B cell (primary cell): ENCODE measurements around the gene LEMD2. TPM values are rescaled to one million over a fixed set of nuclear protein-coding genes. Genes with fewer than 3 reads are reported as not detected.

Experiments used
- ATAC-seq: fragments of 200-7000 bp; cut with Tn5 transposase; one replicate; pipeline ENCODE4 v1.10.0; 2021; ENCODE audit warnings: low read depth, mild to moderate bottlenecking, moderate number of reproducible peaks, moderate library complexity
- CTCF ChIA-PET: fragments of 350-600 bp; sonication (Branson Sonifier 250); formaldehyde crosslinking; loops from one replicate; lab custom pipeline; 2021; ENCODE audit warnings: antibody characterized with exemption, inconsistent platforms; lab: Charles Lee
- POLR2A ChIA-PET: fragments of 350-600 bp; sonication (Branson Sonifier 250); formaldehyde crosslinking; loops from one replicate; lab custom pipeline; 2021; ENCODE audit warnings: antibody characterized with exemption; lab: Charles Lee
- DNase-seq: peaks from one replicate; pipeline ENCODE4 v3.0.0; 2013
- H2AFZ ChIP-seq: 2 replicates; pipeline ENCODE4 v1.6.1; 2012; ENCODE audit warnings: mild to moderate bottlenecking, low read depth, low read length; ENCODE audit not compliant: insufficient read depth, poor library complexity, severe bottlenecking
- H3K27ac ChIP-seq, 2 donors: 1 replicate in 1 of 2; 2 replicates in 1 of 2; pipeline ENCODE4 v1.5.1; 2012 to 2013; ENCODE audit warnings: low read length in 2 of 2, mild to moderate bottlenecking in 2 of 2, moderate library complexity in 1 of 2
- H3K27me3 ChIP-seq, 4 experiments: fragments of 200-600 bp in 1 of 4; sonication (generic) in 1 of 4; replicated peaks in 1 of 4; 1 replicate in 2 of 4; 2 replicates in 2 of 4; pipeline versions ENCODE4 v1.6.1 to v1.7.0; 2013 to 2016; ENCODE audit warnings: low read length in 3 of 4, mild to moderate bottlenecking in 2 of 4, mixed read lengths in 1 of 4, moderate library complexity in 1 of 4; ENCODE audit not compliant: insufficient read depth in 4 of 4, control insufficient read depth in 3 of 4; ENCODE audit errors: control extremely low read depth in 1 of 4
- H3K36me3 ChIP-seq, 2 experiments: replicated peaks in 1 of 2; 1 replicate in 1 of 2; 2 replicates in 1 of 2; pipeline versions ENCODE4 v1.6.1 to v1.7.1; 2013; ENCODE audit warnings: low read length in 1 of 2; ENCODE audit not compliant: insufficient read depth in 2 of 2, control insufficient read depth in 1 of 2; ENCODE audit errors: control extremely low read depth in 1 of 2, extremely low read depth in 1 of 2
- H3K4me1 ChIP-seq, 2 donors: fragments of 200-600 bp in 1 of 2; sonication (generic) in 1 of 2; 1 replicate in 1 of 2; 2 replicates in 1 of 2; pipeline versions ENCODE4 v1.5.1 to v1.6.1; 2013 to 2017; ENCODE audit warnings: low read length in 2 of 2; ENCODE audit not compliant: control insufficient read depth in 2 of 2, insufficient read depth in 2 of 2
- H3K4me2 ChIP-seq: replicated peaks from 2 replicates; pipeline ENCODE3; 2012; ENCODE audit warnings: mild to moderate bottlenecking, low read depth, low read length; ENCODE audit not compliant: poor library complexity, severe bottlenecking
- H3K4me3 ChIP-seq, 5 experiments: fragments of 200-600 bp in 1 of 5; sonication (generic) in 1 of 5; 1 replicate in 3 of 5; 2 replicates in 2 of 5; pipeline versions ENCODE4 v1.5.1 to v1.7.0; 2011 to 2016; ENCODE audit warnings: low read length in 4 of 5, mild to moderate bottlenecking in 4 of 5, low read depth in 2 of 5, control low read depth in 1 of 5, moderate library complexity in 1 of 5; ENCODE audit not compliant: insufficient read depth in 1 of 5; ENCODE audit errors: control extremely low read depth in 1 of 5, extremely low read depth in 1 of 5
- H3K79me2 ChIP-seq: fragments of 200-600 bp; sonication (generic); one replicate; pipeline ENCODE4 v1.6.0; 2016; ENCODE audit warnings: low read length; ENCODE audit not compliant: control insufficient read depth, insufficient read depth
- H3K9ac ChIP-seq: fragments of 200-600 bp; sonication (generic); 2 replicates; pipeline ENCODE4 v1.6.1; 2017; ENCODE audit warnings: mild to moderate bottlenecking, low read length, moderate library complexity
- H3K9me3 ChIP-seq, 3 donors: one replicate each; pipeline versions ENCODE4 v1.6.1 to v1.7.1; 2013; ENCODE audit warnings: low read length in 2 of 3; ENCODE audit not compliant: control insufficient read depth in 2 of 3, insufficient read depth in 1 of 3; ENCODE audit errors: control extremely low read depth in 1 of 3
- H4K20me1 ChIP-seq: 2 replicates; pipeline ENCODE4 v1.6.0; 2012; ENCODE audit warnings: mild to moderate bottlenecking, low read length; ENCODE audit not compliant: insufficient read depth, control insufficient read depth, poor library complexity, severe bottlenecking
- H3K27ac Mint-ChIP-seq: one replicate; pipeline ENCODE4 v1.8.0; 2021; ENCODE audit warnings: mixed read lengths
- H3K27me3 Mint-ChIP-seq: one replicate; pipeline ENCODE4 v1.8.0; 2021; ENCODE audit warnings: mixed read lengths
- H3K4me1 Mint-ChIP-seq: one replicate; pipeline ENCODE4 v1.8.0; 2021; ENCODE audit warnings: mixed read lengths
- H3K4me3 Mint-ChIP-seq: one replicate; pipeline ENCODE4 v1.8.0; 2021; ENCODE audit warnings: mixed read lengths
- H3K9me3 Mint-ChIP-seq: one replicate; pipeline ENCODE4 v1.8.0; 2022; ENCODE audit warnings: mixed read lengths; ENCODE audit not compliant: insufficient read depth
- EZH2 ChIP-seq: IDR thresholded peaks from 2 replicates; pipeline ENCODE4 v1.6.1; 2012; ENCODE audit warnings: borderline replicate concordance, low read depth, mild to moderate bottlenecking, moderate library complexity, low read length; ENCODE audit not compliant: insufficient read depth, poor library complexity, severe bottlenecking
- WGBS: methylation state at CpG from one replicate; pipeline ENCODE4 v1.1.5; 2013; ENCODE audit warnings: missing lambda C conversion rate; ENCODE audit not compliant: insufficient coverage; 5-methylcytosine and 5-hydroxymethylcytosine counted together
- intact Hi-C: fragments of 100-400 bp; cut with micrococcal nuclease; formaldehyde crosslinking; loops from one replicate; pipeline ENCODE4 v1.10.0; 2022
- polyA plus RNA-seq: library from polyadenylated mRNA; depleted of rRNA; stranded (reverse); fragments of >200 nt; gene quantifications from 2 replicates; pipeline ENCODE4 v1.2.3, GENCODE V29; 2012
- total RNA-seq, 2 donors: library from RNA; stranded (reverse); fragments of 120-200 nt in 1 of 2; gene quantifications; 1 replicate in 1 of 2; 2 replicates in 1 of 2; pipeline versions ENCODE4 v1.2.3 to v1.2.4, GENCODE V29; 2013 to 2022
- TF ChIP-seq, protein P1 (sequence below): fragments of 200-600 bp; IDR thresholded peaks from one replicate; pipeline ENCODE4 v1.8.0; 2022; ENCODE audit warnings: antibody characterized with exemption, mild to moderate bottlenecking

LEMD2 gene
- total and polyA plus RNA-seq, 2 donors (not counting 1 experiment from before 2014, with no cell fraction given), result 58.7 to 113 TPM

DNA sequence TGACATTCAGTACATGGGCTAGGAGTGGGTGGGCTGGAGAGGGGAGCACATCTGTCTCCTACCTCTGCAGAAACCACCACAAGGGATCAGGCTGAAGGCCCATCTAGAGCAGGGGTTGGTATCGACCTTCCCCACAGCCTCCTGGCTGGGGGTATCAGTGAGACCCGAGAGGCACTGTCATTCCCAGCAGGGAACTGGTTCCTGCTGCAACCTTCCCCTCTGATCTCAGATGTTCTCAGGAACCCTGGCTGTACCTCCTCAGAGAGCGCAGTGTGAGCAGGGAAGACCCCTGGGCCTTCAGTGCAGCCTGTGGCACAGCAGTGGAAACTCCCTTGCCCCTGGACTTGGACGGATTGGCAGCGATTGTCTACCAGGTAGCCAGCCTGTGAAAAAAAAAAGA is 50.1 kb downstream of the LEMD2 start:
- ChIA-PET CTCF (interaction anchor here (0.8 to 1.2 kb wide), 2 partner anchors 12 to 22 kb away, joined by 3 to 5 read pairs; no protein-coding TSS in a partner anchor), POLR2A (no interaction called here)
- Mint-ChIP-seq H3K27ac (no peak overlapping the region), H3K9me3 (no peaks in the 10 kb centered on the region), H3K4me3 (no peak overlapping the region), H3K4me1 (no peaks in the 10 kb centered on the region), H3K27me3 (peaks cover 10% of the 10 kb centered on the region)
- no peak for ATAC-seq
- Histone ChIP-seq H3K79me2 (no peaks in the 10 kb centered on the region), H3K9ac (no peak overlapping the region), H3K9me3 (no peaks in the 10 kb centered on the region), H3K4me1 (no peaks in the 10 kb centered on the region), H3K36me3 (no peaks in the 10 kb centered on the region), H3K27ac (no peak overlapping the region), H2AFZ (no peak overlapping the region), H3K27me3 (peaks cover 0 to 1% (median 0%) of the 10 kb centered on the region in 4 experiments), H3K4me3 (no peak overlapping the region), H3K4me2 (no peak overlapping the region), H4K20me1 (no peaks in the 10 kb centered on the region)
- TF ChIP-seq, protein P1, sequence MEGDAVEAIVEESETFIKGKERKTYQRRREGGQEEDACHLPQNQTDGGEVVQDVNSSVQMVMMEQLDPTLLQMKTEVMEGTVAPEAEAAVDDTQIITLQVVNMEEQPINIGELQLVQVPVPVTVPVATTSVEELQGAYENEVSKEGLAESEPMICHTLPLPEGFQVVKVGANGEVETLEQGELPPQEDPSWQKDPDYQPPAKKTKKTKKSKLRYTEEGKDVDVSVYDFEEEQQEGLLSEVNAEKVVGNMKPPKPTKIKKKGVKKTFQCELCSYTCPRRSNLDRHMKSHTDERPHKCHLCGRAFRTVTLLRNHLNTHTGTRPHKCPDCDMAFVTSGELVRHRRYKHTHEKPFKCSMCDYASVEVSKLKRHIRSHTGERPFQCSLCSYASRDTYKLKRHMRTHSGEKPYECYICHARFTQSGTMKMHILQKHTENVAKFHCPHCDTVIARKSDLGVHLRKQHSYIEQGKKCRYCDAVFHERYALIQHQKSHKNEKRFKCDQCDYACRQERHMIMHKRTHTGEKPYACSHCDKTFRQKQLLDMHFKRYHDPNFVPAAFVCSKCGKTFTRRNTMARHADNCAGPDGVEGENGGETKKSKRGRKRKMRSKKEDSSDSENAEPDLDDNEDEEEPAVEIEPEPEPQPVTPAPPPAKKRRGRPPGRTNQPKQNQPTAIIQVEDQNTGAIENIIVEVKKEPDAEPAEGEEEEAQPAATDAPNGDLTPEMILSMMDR, result no peak
- no peak for TF ChIP-seq EZH2
- DNase-seq, result no peak
- 85% methylated on average over 5 of the region's 5 CpGs for WGBS
- intact Hi-C loops, result no loop called here

DNA sequence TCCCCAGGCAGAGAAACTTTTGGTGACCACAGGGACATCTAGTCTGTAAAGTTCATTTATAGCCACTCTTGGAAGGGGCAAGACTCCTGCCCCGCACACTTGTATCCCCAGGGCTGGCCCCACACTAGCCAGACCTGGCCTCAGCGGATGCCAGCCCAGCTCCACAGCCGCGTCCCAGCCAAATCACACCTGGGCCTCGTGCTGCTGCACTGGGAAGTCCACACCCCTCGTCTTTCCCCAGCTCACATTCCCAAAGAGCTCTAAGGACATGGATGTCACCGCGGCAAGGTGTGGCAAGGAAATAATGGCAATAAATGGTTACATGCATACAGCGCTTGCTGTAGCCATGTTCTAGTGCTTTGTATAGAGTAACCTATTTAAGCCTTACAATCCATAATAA is 50.8 kb downstream of the LEMD2 start:
- TF ChIP-seq, protein P1, result no peak
- TF ChIP-seq EZH2, result no peak
- H3K4me1 ChIP-seq, result no peaks in the 10 kb centered on the region
- peaks cover 10% of the 10 kb centered on the region for H3K27me3 Mint-ChIP-seq
- no peak overlapping the region for H3K27ac ChIP-seq
- H4K20me1 ChIP-seq, result no peaks in the 10 kb centered on the region
- no peak overlapping the region for H3K4me3 Mint-ChIP-seq
- H2AFZ ChIP-seq, result no peak overlapping the region
- H3K9ac ChIP-seq, result no peak overlapping the region
- no peaks in the 10 kb centered on the region for H3K79me2 ChIP-seq
- H3K9me3 ChIP-seq, result no peaks in the 10 kb centered on the region
- H3K4me2 ChIP-seq, result no peak overlapping the region
- DNase-seq (no peak), ATAC-seq (no peak)
- ChIA-PET POLR2A (no interaction called here), CTCF (interaction anchor here (1.2 kb wide), 1 partner anchor 16 kb away, joined by 3 read pairs; no protein-coding TSS in a partner anchor)
- H3K27ac Mint-ChIP-seq, result no peak overlapping the region
- no peak overlapping the region for H3K4me3 ChIP-seq
- intact Hi-C loops, result no loop called here
- 94% methylated on average over 5 of the region's 9 CpGs for WGBS
- H3K36me3 ChIP-seq, result no peaks in the 10 kb centered on the region
- no peaks in the 10 kb centered on the region for H3K9me3 Mint-ChIP-seq
- no peaks in the 10 kb centered on the region for H3K27me3 ChIP-seq
- no peaks in the 10 kb centered on the region for H3K4me1 Mint-ChIP-seq
